H9 (cell line): Measurements from ENCODE around the gene EPB41. TPM values are rescaled to one million over a fixed set of nuclear protein-coding genes. Genes with fewer than 3 reads are reported as not detected.
A peak's percentile ranks its signal among the peaks of the same experiment; 100 is the strongest.

Source experiments
- DNase-seq: peaks from one replicate; pipeline ENCODE4 v3.0.0-alpha.2; 2017
- H2AFZ ChIP-seq: one replicate; pipeline ENCODE4 v1.6.1; 2013; ENCODE audit warnings: mild to moderate bottlenecking, low read length, control low read depth, moderate library complexity
- H2AK5ac ChIP-seq: 2 replicates; pipeline ENCODE4 v1.6.1; 2013; ENCODE audit warnings: low read length, control low read depth, mixed read lengths; ENCODE audit not compliant: insufficient read length
- H2BK120ac ChIP-seq: one replicate; pipeline ENCODE4 v1.6.1; 2013; ENCODE audit warnings: low read depth, mild to moderate bottlenecking, low read length, control low read depth, inconsistent platforms; ENCODE audit not compliant: poor library complexity, severe bottlenecking
- H2BK12ac ChIP-seq: 2 replicates; pipeline ENCODE4 v1.6.1; 2013; ENCODE audit warnings: low read length, control low read depth, mixed read lengths, low read depth; ENCODE audit not compliant: insufficient read length
- H2BK15ac ChIP-seq: 2 replicates; pipeline ENCODE4 v1.6.1; 2013; ENCODE audit warnings: low read depth, low read length, control low read depth
- H2BK20ac ChIP-seq: one replicate; pipeline ENCODE4 v1.6.1; 2013; ENCODE audit warnings: low read depth, mild to moderate bottlenecking, low read length, control low read depth, inconsistent platforms; ENCODE audit not compliant: poor library complexity, severe bottlenecking
- H2BK5ac ChIP-seq: 2 replicates; pipeline ENCODE4 v1.6.1; 2013; ENCODE audit warnings: low read length, control low read depth, mixed read lengths; ENCODE audit not compliant: insufficient read length
- H3K14ac ChIP-seq: 2 replicates; pipeline ENCODE4 v1.6.1; 2013; ENCODE audit warnings: low read length, control low read depth; ENCODE audit not compliant: insufficient read depth
- H3K18ac ChIP-seq: 2 replicates; pipeline ENCODE4 v1.6.1; 2013; ENCODE audit warnings: low read depth, mild to moderate bottlenecking, mixed read lengths, low read length, control low read depth; ENCODE audit not compliant: insufficient read length
- H3K23ac ChIP-seq: 2 replicates; pipeline ENCODE4 v1.6.1; 2013; ENCODE audit warnings: low read length, control low read depth, mixed read lengths, low read depth; ENCODE audit not compliant: insufficient read length
- H3K23me2 ChIP-seq: 2 replicates; pipeline ENCODE4 v1.6.1; 2013; ENCODE audit warnings: low read depth, mild to moderate bottlenecking, mixed read lengths, low read length, control low read depth; ENCODE audit not compliant: insufficient read length, poor library complexity, severe bottlenecking
- H3K27ac ChIP-seq: 2 replicates; pipeline ENCODE4 v1.5.1; 2013; ENCODE audit warnings: low read length, control low read depth, mixed read lengths, low read depth; ENCODE audit not compliant: insufficient read length
- H3K27me3 ChIP-seq: 2 replicates; pipeline ENCODE4 v1.6.1; 2013; ENCODE audit warnings: low read length, control low read depth, inconsistent platforms; ENCODE audit not compliant: insufficient read depth
- H3K4ac ChIP-seq: 2 replicates; pipeline ENCODE4 v1.6.1; 2013; ENCODE audit warnings: low read depth, mild to moderate bottlenecking, control low read depth, inconsistent platforms, low read length, moderate library complexity
- H3K4me1 ChIP-seq: 2 replicates; pipeline ENCODE4 v1.6.1; 2013; ENCODE audit warnings: low read length, control low read depth, inconsistent platforms; ENCODE audit not compliant: insufficient read depth
- H3K4me2 ChIP-seq: 2 replicates; pipeline ENCODE4 v1.6.1; 2013; ENCODE audit warnings: low read length, control low read depth, mixed read lengths; ENCODE audit not compliant: insufficient read length, insufficient read depth
- H3K56ac ChIP-seq: 2 replicates; pipeline ENCODE4 v1.6.1; 2013; ENCODE audit warnings: low read depth, mild to moderate bottlenecking, mixed read lengths, low read length, control low read depth; ENCODE audit not compliant: insufficient read length
- H3K79me1 ChIP-seq: 2 replicates; pipeline ENCODE4 v1.6.1; 2013; ENCODE audit warnings: low read depth, mild to moderate bottlenecking, moderate library complexity, low read length, control low read depth, inconsistent platforms; ENCODE audit not compliant: insufficient read depth, poor library complexity, severe bottlenecking
- H3K79me2 ChIP-seq: 2 replicates; pipeline ENCODE4 v1.6.1; 2013; ENCODE audit warnings: low read length, control low read depth, inconsistent platforms; ENCODE audit not compliant: insufficient read depth
- H3K9ac ChIP-seq: 2 replicates; pipeline ENCODE4 v1.6.1; 2013; ENCODE audit warnings: low read length, control low read depth, mixed read lengths; ENCODE audit not compliant: insufficient read length; ENCODE audit errors: extremely low read depth
- H3K9me3 ChIP-seq: one replicate; pipeline ENCODE4 v1.6.1; 2013; ENCODE audit warnings: low read depth, low read length, inconsistent platforms; ENCODE audit not compliant: control insufficient read depth
- H3T11ph ChIP-seq: one replicate; pipeline ENCODE4 v1.6.1; 2013; ENCODE audit warnings: mild to moderate bottlenecking, low read length, control low read depth, inconsistent platforms
- H4K20me1 ChIP-seq: one replicate; pipeline ENCODE4 v1.6.1; 2013; ENCODE audit not compliant: control insufficient read depth, insufficient read length, insufficient read depth
- H4K5ac ChIP-seq: 2 replicates; pipeline ENCODE4 v1.6.1; 2013; ENCODE audit warnings: low read depth, mild to moderate bottlenecking, mixed read lengths, low read length, control low read depth; ENCODE audit not compliant: insufficient read length
- H4K8ac ChIP-seq: replicated peaks from 2 replicates; pipeline ENCODE4 v1.6.1; 2013; ENCODE audit warnings: low read length, control low read depth, mixed read lengths, low read depth; ENCODE audit not compliant: insufficient read length
- H4K91ac ChIP-seq: 2 replicates; pipeline ENCODE4 v1.6.1; 2013; ENCODE audit warnings: low read depth, mild to moderate bottlenecking, moderate library complexity, mixed read lengths, low read length, control low read depth; ENCODE audit not compliant: insufficient read length
- H3K27ac Mint-ChIP-seq, 3 experiments: 2 replicates in 2 of 3; 3 replicates in 1 of 3; pipeline ENCODE4 v1.8.0; 2020 to 2021; ENCODE audit warnings: mixed read lengths in 3 of 3, mild to moderate bottlenecking in 1 of 3, moderate library complexity in 1 of 3
- H3K27me3 Mint-ChIP-seq: 2 replicates; pipeline ENCODE4 v1.8.0; 2021; ENCODE audit warnings: low read depth, mild to moderate bottlenecking, moderate library complexity, mixed read lengths
- H3K36me3 Mint-ChIP-seq, 3 experiments: 2 replicates in 2 of 3; 3 replicates in 1 of 3; pipeline ENCODE4 v1.8.0; 2020 to 2021; ENCODE audit warnings: low read depth in 3 of 3, mixed read lengths in 3 of 3; ENCODE audit not compliant: insufficient read depth in 1 of 3
- H3K4me1 Mint-ChIP-seq, 2 experiments: 2 replicates each; pipeline ENCODE4 v1.8.0; 2020; ENCODE audit warnings: mixed read lengths in 2 of 2
- H3K4me3 Mint-ChIP-seq, 2 experiments: 2 replicates in 1 of 2; 3 replicates in 1 of 2; pipeline ENCODE4 v1.8.0; 2020 to 2021; ENCODE audit warnings: mild to moderate bottlenecking in 2 of 2, mixed read lengths in 2 of 2, moderate library complexity in 1 of 2
- H3K9me3 Mint-ChIP-seq, 2 experiments: 2 replicates in 1 of 2; 3 replicates in 1 of 2; pipeline ENCODE4 v1.8.0; 2020; ENCODE audit warnings: mild to moderate bottlenecking in 2 of 2, mixed read lengths in 2 of 2, moderate library complexity in 1 of 2
- WGBS: extraction: QIAGEN DNeasy Blood & Tissue Kit; methylation state at CpG from one replicate; pipeline ENCODE4 v1.1.7; 2013; ENCODE audit warnings: missing lambda C conversion rate, low lambda C conversion rate, mixed read lengths; ENCODE audit not compliant: insufficient read length; ENCODE audit errors: extremely low coverage; 5-methylcytosine and 5-hydroxymethylcytosine counted together
- total RNA-seq: library from RNA; stranded (reverse); gene quantifications from 2 replicates; pipeline ENCODE4 v1.2.1, GENCODE V29; 2021
- TF ChIP-seq, protein P1 (sequence below): fragments of 200-600 bp; sonication (generic); conservative IDR thresholded peaks from 3 replicates; pipeline ENCODE4 v1.8.0; 2021; ENCODE audit warnings: antibody characterized with exemption, mild to moderate bottlenecking

Gene EPB41
- total RNA-seq, 1 experiment from 2014 or later: 75.4 TPM

DNA sequence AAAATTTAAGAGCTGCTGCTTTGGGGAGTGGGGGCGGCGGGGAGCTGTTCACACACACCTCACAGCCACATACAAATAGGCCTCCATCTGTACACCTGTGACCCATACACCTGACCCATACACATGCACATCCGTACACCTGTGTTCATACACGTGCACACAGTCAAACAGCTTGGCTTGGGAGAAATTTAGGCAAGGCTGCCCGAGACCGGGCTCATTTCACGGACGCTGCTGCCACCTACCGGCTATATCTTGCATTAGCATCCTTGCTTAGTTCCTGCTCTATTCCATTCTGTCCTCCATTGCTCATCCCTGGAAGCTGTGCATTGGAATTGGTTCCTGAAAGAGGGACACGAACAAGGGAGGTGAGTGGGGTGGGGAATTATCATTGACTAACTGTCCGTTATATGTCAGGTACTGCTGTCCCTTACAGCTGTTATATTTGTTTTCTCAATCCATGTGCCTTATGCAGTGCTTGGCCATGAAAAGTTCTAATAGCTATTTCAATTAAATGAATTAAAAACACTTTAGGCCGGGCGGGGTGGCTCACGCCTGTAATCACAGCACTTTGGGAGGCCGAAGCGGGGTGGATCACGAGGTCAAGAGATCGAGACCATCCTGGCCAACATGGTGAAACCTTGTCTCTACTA is 37.1 kb upstream of the EPB41 start:
- Histone ChIP-seq H3K18ac (no peak overlapping the region), H2BK12ac (no peak overlapping the region), H3K23me2 (peaks cover 4% of the 10 kb centered on the region), H2BK5ac (no peak overlapping the region), H4K20me1 (no peaks in the 10 kb centered on the region), H3K27me3 (no peaks in the 10 kb centered on the region), H3T11ph (no peak overlapping the region), H3K23ac (no peak overlapping the region), H3K27ac (no peak overlapping the region), H4K91ac (no peak overlapping the region), H2AK5ac (no peak overlapping the region), H2BK20ac (no peak overlapping the region), H4K5ac (no peak overlapping the region), H3K9me3 (no peaks in the 10 kb centered on the region), H2AFZ (no peak overlapping the region), H3K4me2 (peak overlapping the region; percentile 19), H3K4ac (no peak overlapping the region), H3K56ac (no peak overlapping the region), H3K14ac (no peak overlapping the region), H3K79me1 (no peaks in the 10 kb centered on the region), H3K4me1 (no peaks in the 10 kb centered on the region), H4K8ac (no peak overlapping the region), H2BK120ac (no peak overlapping the region), H2BK15ac (no peak overlapping the region), H3K79me2 (no peaks in the 10 kb centered on the region), H3K9ac (no peak overlapping the region)
- DNase-seq: peak; percentile 82
- Mint-ChIP-seq H3K4me1 (peaks cover 6 to 12% of the 10 kb centered on the region in 2 experiments), H3K4me3 (0 out of 5 replicates have a peak overlapping the region, but pooled peaks of 1 of the 2 experiments have one; percentile 8), H3K27me3 (peaks cover 6% of the 10 kb centered on the region), H3K9me3 (no peaks in the 10 kb centered on the region; a peak in 1 of 5 replicates), H3K36me3 (no peaks in the 10 kb centered on the region), H3K27ac (no peak overlapping the region)
- WGBS: no CpG with 5 or more reads among the region's 18 CpGs
- TF ChIP-seq, protein P1, sequence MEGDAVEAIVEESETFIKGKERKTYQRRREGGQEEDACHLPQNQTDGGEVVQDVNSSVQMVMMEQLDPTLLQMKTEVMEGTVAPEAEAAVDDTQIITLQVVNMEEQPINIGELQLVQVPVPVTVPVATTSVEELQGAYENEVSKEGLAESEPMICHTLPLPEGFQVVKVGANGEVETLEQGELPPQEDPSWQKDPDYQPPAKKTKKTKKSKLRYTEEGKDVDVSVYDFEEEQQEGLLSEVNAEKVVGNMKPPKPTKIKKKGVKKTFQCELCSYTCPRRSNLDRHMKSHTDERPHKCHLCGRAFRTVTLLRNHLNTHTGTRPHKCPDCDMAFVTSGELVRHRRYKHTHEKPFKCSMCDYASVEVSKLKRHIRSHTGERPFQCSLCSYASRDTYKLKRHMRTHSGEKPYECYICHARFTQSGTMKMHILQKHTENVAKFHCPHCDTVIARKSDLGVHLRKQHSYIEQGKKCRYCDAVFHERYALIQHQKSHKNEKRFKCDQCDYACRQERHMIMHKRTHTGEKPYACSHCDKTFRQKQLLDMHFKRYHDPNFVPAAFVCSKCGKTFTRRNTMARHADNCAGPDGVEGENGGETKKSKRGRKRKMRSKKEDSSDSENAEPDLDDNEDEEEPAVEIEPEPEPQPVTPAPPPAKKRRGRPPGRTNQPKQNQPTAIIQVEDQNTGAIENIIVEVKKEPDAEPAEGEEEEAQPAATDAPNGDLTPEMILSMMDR: peak; percentile 98
